GM12878 (cell line): Measurements from ENCODE around the gene ETV7. TPM values are rescaled to one million over a fixed set of nuclear protein-coding genes. Genes with fewer than 3 reads are reported as not detected.

Experiments
- ATAC-seq: fragments of 200-7000 bp; cut with Tn5 transposase; 3 replicates; pipeline ENCODE4 v1.9.1; 2020; ENCODE audit warnings: mild to moderate bottlenecking, moderate library complexity
- BruUV-seq: library from RNA; stranded (reverse); fragments of 400-500 nt; replicated peaks from 2 replicates; lab custom pipeline; 2021; lab: Mats Ljungman, UMichigan
- CTCF ChIA-PET: fragments of 300-600 bp; sonication (Branson Sonifier 250); formaldehyde crosslinking; extraction: SDS; loops from one replicate; lab custom pipeline; 2021; ENCODE audit warnings: inconsistent platforms; lab: Yijun Ruan, JAX
- POLR2A ChIA-PET: fragments of 350-600 bp; formaldehyde crosslinking; extraction: SDS; loops from one replicate; lab custom pipeline; 2021; ENCODE audit warnings: inconsistent platforms; lab: Charles Lee
- RAD21 ChIA-PET: fragments of 300-600 bp; sonication (Branson Sonifier 250); formaldehyde crosslinking; loops from one replicate; lab custom pipeline; 2023; ENCODE audit warnings: antibody characterized with exemption; ENCODE audit not compliant: unreplicated experiment; lab: Charles Lee
- SMC1A ChIA-PET: fragments of 300-600 bp; sonication (Branson Sonifier 250); formaldehyde crosslinking; loops from one replicate; lab custom pipeline; 2023; ENCODE audit not compliant: unreplicated experiment, uncharacterized antibody; lab: Charles Lee
- DNase-seq: peaks from one replicate; pipeline ENCODE4 v3.0.0-alpha.2; 2011; ENCODE audit warnings: low read depth, low spot score
- FAIRE-seq: peaks from 3 replicates; lab custom pipeline; 2011; peaks lifted over from hg19 to GRCh38; lab: Jason Lieb, UNC
- H2AFZ ChIP-seq: 2 replicates; pipeline ENCODE4 v1.6.0; 2011; ENCODE audit warnings: low read depth, low read length, control low read depth; ENCODE audit not compliant: control insufficient read depth
- H3K27ac ChIP-seq: 2 replicates; pipeline ENCODE4 v1.5.1; 2011; ENCODE audit warnings: control low read depth; ENCODE audit not compliant: control insufficient read depth, insufficient read depth
- H3K27me3 ChIP-seq, 2 experiments: replicated peaks in 1 of 2; 2 replicates each; pipeline versions ENCODE4 v1.6.0 to v1.6.1; 2011; ENCODE audit warnings: low read length in 1 of 2; ENCODE audit not compliant: control insufficient read depth in 2 of 2, insufficient read depth in 2 of 2
- H3K36me3 ChIP-seq, 2 experiments: 2 replicates each; pipeline ENCODE4 v1.5.1; 2011; ENCODE audit warnings: low read length in 1 of 2; ENCODE audit not compliant: control insufficient read depth in 2 of 2, insufficient read depth in 2 of 2
- H3K4me1 ChIP-seq: 2 replicates; pipeline ENCODE4 v1.6.1; 2011; ENCODE audit warnings: mild to moderate bottlenecking, low read length, moderate library complexity, mixed read lengths; ENCODE audit not compliant: control insufficient read depth, insufficient read depth
- H3K4me2 ChIP-seq: 2 replicates; pipeline ENCODE4 v1.6.0; 2011; ENCODE audit warnings: control low read depth; ENCODE audit not compliant: control insufficient read depth, insufficient read depth
- H3K4me3 ChIP-seq: fragments of 200-600 bp; sonication (generic); 2 replicates; pipeline ENCODE4 v1.5.1; 2016
- H3K79me2 ChIP-seq: 2 replicates; pipeline ENCODE4 v1.6.0; 2011; ENCODE audit warnings: low read length; ENCODE audit not compliant: control insufficient read depth, insufficient read depth
- H3K9ac ChIP-seq: 2 replicates; pipeline ENCODE4 v1.8.0; 2011; ENCODE audit warnings: low read length, control low read depth, mixed read lengths; ENCODE audit not compliant: control insufficient read depth, insufficient read depth
- H3K9me3 ChIP-seq: replicated peaks from 3 replicates; pipeline ENCODE4 v1.5.1; 2011; ENCODE audit warnings: mild to moderate bottlenecking, low read length; ENCODE audit not compliant: control insufficient read depth, insufficient read depth
- H4K20me1 ChIP-seq: 2 replicates; pipeline ENCODE4 v1.6.0; 2011; ENCODE audit not compliant: control insufficient read depth, insufficient read depth
- ATF7 ChIP-seq: fragments of 450-650 bp; IDR thresholded peaks from 2 replicates; pipeline ENCODE4 v1.6.1; 2016; ENCODE audit warnings: low read depth, mild to moderate bottlenecking
- BACH1 ChIP-seq: fragments of 450-650 bp; IDR thresholded peaks from 2 replicates; pipeline ENCODE4 v1.6.1; 2017; ENCODE audit warnings: mild to moderate bottlenecking, borderline replicate concordance
- CBX3 ChIP-seq: fragments of 200-600 bp; sonication (generic); IDR thresholded peaks from 2 replicates; pipeline ENCODE4 v1.6.1; 2016; ENCODE audit warnings: low read depth, borderline replicate concordance
- CHD4 ChIP-seq: fragments of 200-600 bp; sonication (generic); IDR thresholded peaks from 2 replicates; pipeline ENCODE4 v1.6.1; 2016; ENCODE audit warnings: mild to moderate bottlenecking
- DPF2 ChIP-seq: fragments of 450-650 bp; IDR thresholded peaks from 2 replicates; pipeline ENCODE4 v1.6.1; 2017; ENCODE audit warnings: mild to moderate bottlenecking
- JUNB ChIP-seq: IDR thresholded peaks from 2 replicates; pipeline ENCODE4 v1.6.1; 2016; ENCODE audit warnings: antibody characterized with exemption, mild to moderate bottlenecking
- KDM1A ChIP-seq: fragments of 200-600 bp; sonication (generic); IDR thresholded peaks from 2 replicates; pipeline ENCODE4 v1.6.1; 2016; ENCODE audit warnings: borderline replicate concordance
- MEF2A ChIP-seq: IDR thresholded peaks from 2 replicates; pipeline ENCODE4 v1.6.1; 2011; ENCODE audit warnings: low read depth, mild to moderate bottlenecking, low read length, moderate library complexity; ENCODE audit not compliant: insufficient read depth
- NFYA ChIP-seq: IDR thresholded peaks from 2 replicates; pipeline ENCODE4 v1.6.1; 2011; ENCODE audit warnings: low read depth, mild to moderate bottlenecking, low read length, improper control_type of control experiment, borderline replicate concordance
- RB1 ChIP-seq: fragments of 450-650 bp; formaldehyde crosslinking; IDR thresholded peaks from 2 replicates; pipeline ENCODE4 v1.6.1; 2017; ENCODE audit warnings: mild to moderate bottlenecking, borderline replicate concordance
- WRNIP1 ChIP-seq: IDR thresholded peaks from 2 replicates; pipeline ENCODE4 v1.6.1; 2011; ENCODE audit warnings: low read depth, low read length, improper control_type of control experiment, borderline replicate concordance
- ZNF207 ChIP-seq: fragments of 450-650 bp; IDR thresholded peaks from 2 replicates; pipeline ENCODE4 v1.6.1; 2014; ENCODE audit warnings: antibody characterized with exemption, mild to moderate bottlenecking, borderline replicate concordance
- whole genome bisulfite sequencing: methylation state at CpG from one replicate; pipeline ENCODE4 v1.1.6; 2016; ENCODE audit warnings: low lambda C conversion rate; ENCODE audit not compliant: insufficient replicate concordance, insufficient coverage; ENCODE audit errors: missing lambda C conversion rate; 5-methylcytosine and 5-hydroxymethylcytosine counted together
- in situ Hi-C: fragments of 300-500 bp; cut with MboI; formaldehyde crosslinking; loops from 9 replicates; pipeline ENCODE4 v1.14.3; 2018; ENCODE audit warnings: mixed read lengths
- intact Hi-C: fragments of 100-400 bp; cut with micrococcal nuclease; formaldehyde crosslinking; loops from one replicate; pipeline ENCODE4 v1.14.2; 2022; ENCODE audit not compliant: unreplicated experiment
- polyA plus RNA-seq, 11 experiments: library from polyadenylated mRNA; depleted of rRNA in 4 of 11; unstranded in 6 of 11; stranded (reverse) in 5 of 11; fragments of >200 nt; fragmentation: Nextera tagmentation in 4 of 11; fragmentation: Illumina TruSeq in 1 of 11; extraction: Ambion mirVana in 4 of 11; extraction: Trizol in 1 of 11; gene quantifications; 1 replicate in 1 of 11; 2 replicates in 10 of 11; pipeline versions ENCODE4 v1.2.1 to v1.2.3, GENCODE V29; 2011 to 2016; ENCODE audit warnings: inconsistent platforms in 2 of 11, missing spikeins in 2 of 11, low read depth in 1 of 11
- total RNA-seq, 4 experiments: library from RNA; depleted of rRNA in 3 of 4; stranded (reverse); fragments of >200 nt in 3 of 4; fragmentation: Illumina TruSeq in 1 of 4; extraction: Trizol in 1 of 4; gene quantifications; 2 replicates each; pipeline versions ENCODE4 v1.2.1 to v1.2.3, GENCODE V29; 2013 to 2021
- TF ChIP-seq, protein P1 (sequence below): fragments of 450-650 bp; IDR thresholded peaks from 2 replicates; pipeline ENCODE4 v1.6.1; 2018; ENCODE audit warnings: mild to moderate bottlenecking, low read depth, moderate library complexity; ENCODE audit not compliant: partially characterized antibody
- TF ChIP-seq, protein P2 (sequence below): IDR thresholded peaks from 2 replicates; pipeline ENCODE4 v1.6.1; 2011; ENCODE audit warnings: borderline replicate concordance, low read depth, mild to moderate bottlenecking, moderate library complexity, low read length; ENCODE audit not compliant: insufficient read depth, poor library complexity, severe bottlenecking

The ETV7 gene
- total and polyA plus RNA-seq, 10 of the 15 experiments (the other 5 are each of a cell fraction or from before 2014, with no cell fraction given) = 0.04 to 1.8 (median 1.3) TPM

DNA sequence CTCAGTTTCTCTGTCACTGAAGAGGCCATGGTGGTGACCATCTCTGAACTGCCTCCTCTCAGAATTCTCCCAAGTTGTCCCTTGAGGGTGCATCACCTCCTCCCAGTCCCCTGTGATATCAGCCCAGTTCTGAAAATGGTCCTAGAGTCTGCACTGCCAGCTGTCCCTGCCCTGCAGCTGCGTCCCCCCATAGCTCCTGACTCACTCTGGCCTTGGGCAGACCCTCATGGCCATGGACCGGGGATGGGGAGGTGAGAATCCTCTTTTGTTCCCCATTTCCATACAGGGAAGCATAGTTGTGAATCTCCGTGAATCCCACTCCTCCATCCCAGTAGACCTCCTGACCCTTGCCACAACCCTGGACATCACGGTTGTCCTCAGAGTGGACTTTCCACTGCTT, 4.5 kb downstream of the ETV7 start:
- Histone ChIP-seq H3K4me3 (no peak overlapping the region), H3K27me3 (peaks cover 3 to 4% of the 10 kb centered on the region in 2 experiments; a peak in 2 of 4 replicates), H3K9me3 (no peaks in the 10 kb centered on the region), H3K9ac (no peak overlapping the region), H3K36me3 (no peaks in the 10 kb centered on the region), H3K4me1 (peaks cover 63% of the 10 kb centered on the region), H3K4me2 (peak overlapping the region; percentile 47; the same call in 1 of the 2 replicates), H2AFZ (peak overlapping the region; percentile 41; the same call in 1 of the 2 replicates), H3K79me2 (peaks cover 2% of the 10 kb centered on the region; the same call in 1 of the 2 replicates), H4K20me1 (no peaks in the 10 kb centered on the region), H3K27ac (peak overlapping the region; percentile 40)
- WGBS = 26% methylated on average over 4 of the region's 4 CpGs
- TF ChIP-seq, protein P1, sequence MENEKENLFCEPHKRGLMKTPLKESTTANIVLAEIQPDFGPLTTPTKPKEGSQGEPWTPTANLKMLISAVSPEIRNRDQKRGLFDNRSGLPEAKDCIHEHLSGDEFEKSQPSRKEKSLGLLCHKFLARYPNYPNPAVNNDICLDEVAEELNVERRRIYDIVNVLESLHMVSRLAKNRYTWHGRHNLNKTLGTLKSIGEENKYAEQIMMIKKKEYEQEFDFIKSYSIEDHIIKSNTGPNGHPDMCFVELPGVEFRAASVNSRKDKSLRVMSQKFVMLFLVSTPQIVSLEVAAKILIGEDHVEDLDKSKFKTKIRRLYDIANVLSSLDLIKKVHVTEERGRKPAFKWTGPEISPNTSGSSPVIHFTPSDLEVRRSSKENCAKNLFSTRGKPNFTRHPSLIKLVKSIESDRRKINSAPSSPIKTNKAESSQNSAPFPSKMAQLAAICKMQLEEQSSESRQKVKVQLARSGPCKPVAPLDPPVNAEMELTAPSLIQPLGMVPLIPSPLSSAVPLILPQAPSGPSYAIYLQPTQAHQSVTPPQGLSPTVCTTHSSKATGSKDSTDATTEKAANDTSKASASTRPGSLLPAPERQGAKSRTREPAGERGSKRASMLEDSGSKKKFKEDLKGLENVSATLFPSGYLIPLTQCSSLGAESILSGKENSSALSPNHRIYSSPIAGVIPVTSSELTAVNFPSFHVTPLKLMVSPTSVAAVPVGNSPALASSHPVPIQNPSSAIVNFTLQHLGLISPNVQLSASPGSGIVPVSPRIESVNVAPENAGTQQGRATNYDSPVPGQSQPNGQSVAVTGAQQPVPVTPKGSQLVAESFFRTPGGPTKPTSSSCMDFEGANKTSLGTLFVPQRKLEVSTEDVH = no peak
- TF ChIP-seq DPF2 = no peak
- TF ChIP-seq ATF7 = no peak
- no peak for TF ChIP-seq CHD4
- TF ChIP-seq WRNIP1 = no peak
- no peak for TF ChIP-seq CBX3
- TF ChIP-seq NFYA = no peak
- no peak for TF ChIP-seq KDM1A
- no peak for TF ChIP-seq RB1
- no peak for TF ChIP-seq JUNB
- TF ChIP-seq, protein P2, sequence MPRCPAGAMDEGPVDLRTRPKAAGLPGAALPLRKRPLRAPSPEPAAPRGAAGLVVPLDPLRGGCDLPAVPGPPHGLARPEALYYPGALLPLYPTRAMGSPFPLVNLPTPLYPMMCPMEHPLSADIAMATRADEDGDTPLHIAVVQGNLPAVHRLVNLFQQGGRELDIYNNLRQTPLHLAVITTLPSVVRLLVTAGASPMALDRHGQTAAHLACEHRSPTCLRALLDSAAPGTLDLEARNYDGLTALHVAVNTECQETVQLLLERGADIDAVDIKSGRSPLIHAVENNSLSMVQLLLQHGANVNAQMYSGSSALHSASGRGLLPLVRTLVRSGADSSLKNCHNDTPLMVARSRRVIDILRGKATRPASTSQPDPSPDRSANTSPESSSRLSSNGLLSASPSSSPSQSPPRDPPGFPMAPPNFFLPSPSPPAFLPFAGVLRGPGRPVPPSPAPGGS = no peak
- no peak for TF ChIP-seq MEF2A
- no peak for TF ChIP-seq ZNF207
- TF ChIP-seq BACH1 = no peak
- ATAC-seq = no peak
- ChIA-PET POLR2A (interaction anchor here (0.5 to 0.6 kb wide), 2 partner anchors 78 to 227 kb away, joined by 5 to 6 read pairs; no protein-coding TSS in a partner anchor), CTCF (interaction anchor here (1.3 to 2.5 kb wide), 2 partner anchors 26 to 81 kb away, joined by 6 read pairs; no protein-coding TSS in a partner anchor), SMC1A (interaction anchor here (0.9 kb wide), 1 partner anchor 24 kb away, joined by 3 read pairs; no protein-coding TSS in a partner anchor), RAD21 (interaction anchor here (0.7 to 1.3 kb wide), 3 partner anchors 18 to 475 kb away, joined by 4 to 6 read pairs (median 5); no protein-coding TSS in a partner anchor)
- no peak for FAIRE-seq
- DNase-seq = no peak
- BruUV-seq = no TSS peak
- intact Hi-C loops (no loop called here), in situ Hi-C loops (no loop called here)
